CD4-positive, CD25-positive, alpha-beta regulatory T cell (primary cell): ENCODE data around the gene TRAPPC1. TPM values are rescaled to one million over a fixed set of nuclear protein-coding genes. Genes with fewer than 3 reads are reported as not detected.

Source experiments
- ATAC-seq, 2 donors: fragments of 150-1000 bp; cut with Tn5 transposase; one replicate each; pipeline ENCODE4 v1.10.0; 2021; ENCODE audit warnings: low read depth in 2 of 2, moderate number of reproducible peaks in 2 of 2, moderate library complexity in 1 of 2
- DNase-seq, 3 donors: peaks; one replicate each; pipeline versions ENCODE4 v3.0.0 to v3.0.0-alpha.2; 2012 to 2022; ENCODE audit warnings: mixed read lengths in 1 of 3
- H3K27ac ChIP-seq: one replicate; pipeline ENCODE4 v1.7.0; 2013; ENCODE audit warnings: mild to moderate bottlenecking, low read length; ENCODE audit not compliant: insufficient read depth, poor library complexity, severe bottlenecking
- H3K27me3 ChIP-seq: one replicate; pipeline ENCODE4 v1.7.0; 2013; ENCODE audit warnings: low read length; ENCODE audit not compliant: control insufficient read depth, insufficient read depth
- H3K36me3 ChIP-seq: one replicate; pipeline ENCODE4 v1.7.0; 2013; ENCODE audit warnings: mild to moderate bottlenecking, low read length, moderate library complexity; ENCODE audit not compliant: control insufficient read depth, insufficient read depth
- H3K4me1 ChIP-seq: 2 replicates; pipeline ENCODE4 v1.7.0; 2013; ENCODE audit warnings: mild to moderate bottlenecking, low read length; ENCODE audit not compliant: insufficient read depth, control insufficient read depth, poor library complexity, severe bottlenecking
- H3K4me3 ChIP-seq: one replicate; pipeline ENCODE4 v1.7.0; 2013; ENCODE audit warnings: low read depth, mild to moderate bottlenecking, low read length, moderate library complexity
- H3K9me3 ChIP-seq, 2 experiments: 1 replicate in 1 of 2; 2 replicates in 1 of 2; pipeline ENCODE4 v1.7.0; 2013; ENCODE audit warnings: low read length in 2 of 2, mild to moderate bottlenecking in 1 of 2, moderate library complexity in 1 of 2; ENCODE audit not compliant: control insufficient read depth in 2 of 2
- H3K27ac Mint-ChIP-seq, 3 donors: one replicate each; pipeline ENCODE4 v1.8.0; 2020 to 2022; ENCODE audit warnings: mild to moderate bottlenecking in 3 of 3, mixed read lengths in 3 of 3, moderate library complexity in 2 of 3
- H3K27me3 Mint-ChIP-seq: one replicate; pipeline ENCODE4 v1.8.0; 2022; ENCODE audit warnings: mild to moderate bottlenecking, mixed read lengths
- H3K36me3 Mint-ChIP-seq: one replicate; pipeline ENCODE4 v1.8.0; 2020; ENCODE audit warnings: mixed read lengths
- H3K4me1 Mint-ChIP-seq, 4 donors: one replicate each; pipeline ENCODE4 v1.8.0; 2020 to 2022; ENCODE audit warnings: mixed read lengths in 4 of 4, mild to moderate bottlenecking in 1 of 4
- H3K4me3 Mint-ChIP-seq, 4 donors: one replicate each; pipeline ENCODE4 v1.8.0; 2020 to 2022; ENCODE audit warnings: mild to moderate bottlenecking in 4 of 4, mixed read lengths in 4 of 4, moderate library complexity in 3 of 4
- H3K9me3 Mint-ChIP-seq, 7 donors: one replicate each; pipeline ENCODE4 v1.8.0; 2020 to 2022; ENCODE audit warnings: mixed read lengths in 7 of 7, mild to moderate bottlenecking in 3 of 7, moderate library complexity in 2 of 7
- polyA plus RNA-seq, 4 donors: library from polyadenylated mRNA; unstranded; fragments of 300-500 nt; fragmentation: Illumina TruSeq; gene quantifications; one replicate each; pipeline ENCODE4 v1.2.3, GENCODE V29; 2021
- total RNA-seq: library from RNA; stranded (reverse); gene quantifications from one replicate; pipeline ENCODE4 v1.2.3, GENCODE V29; 2022

Gene TRAPPC1, protein sequence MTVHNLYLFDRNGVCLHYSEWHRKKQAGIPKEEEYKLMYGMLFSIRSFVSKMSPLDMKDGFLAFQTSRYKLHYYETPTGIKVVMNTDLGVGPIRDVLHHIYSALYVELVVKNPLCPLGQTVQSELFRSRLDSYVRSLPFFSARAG
- total RNA-seq = 114 TPM
- polyA plus RNA-seq = 100 to 1,000 TPM; 218 to 297 (median 243) TPM

DNA sequence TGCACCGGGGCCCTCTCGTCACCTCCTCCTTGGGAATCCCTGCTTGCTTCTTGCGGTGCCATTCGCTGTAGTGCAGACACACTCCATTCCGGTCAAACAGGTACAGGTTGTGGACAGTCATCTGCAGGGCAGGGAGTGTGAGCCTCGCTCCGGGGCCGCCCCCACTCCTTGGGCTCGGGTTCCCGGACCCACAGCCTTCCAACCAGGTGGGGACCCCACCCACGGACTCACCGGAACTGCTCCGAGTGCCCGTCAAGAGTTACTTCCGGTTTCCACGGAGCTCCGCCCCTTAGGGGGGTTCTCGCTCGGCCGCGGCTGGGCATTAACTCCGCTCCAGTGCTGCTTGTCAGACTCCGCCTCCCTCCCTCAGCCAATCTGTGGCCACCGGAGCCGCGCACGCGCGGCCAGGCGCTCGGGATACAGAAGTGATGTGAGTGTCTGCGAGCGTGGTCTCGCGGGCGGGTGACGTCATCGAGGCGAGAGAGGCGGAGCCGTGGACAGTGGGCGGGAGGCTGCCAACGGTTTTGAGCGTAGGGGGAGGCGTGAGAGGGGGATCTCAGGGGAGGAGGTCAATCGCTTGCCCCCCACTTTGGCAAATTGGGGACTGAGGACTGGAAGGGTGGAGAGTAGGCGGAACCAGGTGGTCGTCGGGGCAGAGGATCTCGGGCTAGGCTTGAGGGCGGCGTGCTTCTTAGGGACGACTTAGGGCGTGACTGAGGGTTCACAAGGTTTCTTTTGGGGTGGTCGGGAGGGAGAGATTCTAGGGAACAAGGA, at the start of gene TRAPPC1, which contains the start of gene CNTROB:
Gene TRAPPC1 (minus strand): TSS at position 238 of the 774 bp plus-strand sequence. CDS start 117 bp downstream, at position 121.
Gene CNTROB (plus strand): TSS at position 498 of the 774 bp plus-strand sequence. CDS start 874 bp downstream, outside the sequence.
- ATAC-seq (peak; percentile 97), DNase-seq (peak; percentile 99 to 100 (median 100))
- H3K27me3 ChIP-seq = no peaks in the 10 kb centered on the region
- Mint-ChIP-seq H3K27me3 (no peaks in the 10 kb centered on the region), H3K27ac (peak within 1 kb of the TSS; percentile 97 to 98 (median 98)), H3K4me1 (peaks cover 0 to 69% (median 43%) of the 10 kb centered on the region in 4 donors), H3K4me3 (peak within 1 kb of the TSS; percentile 95 to 99 (median 98)), H3K9me3 (no peaks in the 10 kb centered on the region), H3K36me3 (peaks cover 26% of the 10 kb centered on the region)
- no peaks in the 10 kb centered on the region for H3K9me3 ChIP-seq
- peaks cover 12% of the 10 kb centered on the region for H3K36me3 ChIP-seq
- peak within 1 kb of the TSS; percentile 94 for H3K4me3 ChIP-seq
- peaks cover 46% of the 10 kb centered on the region for H3K4me1 ChIP-seq
- peak within 1 kb of the TSS; percentile 89 for H3K27ac ChIP-seq

DNA sequence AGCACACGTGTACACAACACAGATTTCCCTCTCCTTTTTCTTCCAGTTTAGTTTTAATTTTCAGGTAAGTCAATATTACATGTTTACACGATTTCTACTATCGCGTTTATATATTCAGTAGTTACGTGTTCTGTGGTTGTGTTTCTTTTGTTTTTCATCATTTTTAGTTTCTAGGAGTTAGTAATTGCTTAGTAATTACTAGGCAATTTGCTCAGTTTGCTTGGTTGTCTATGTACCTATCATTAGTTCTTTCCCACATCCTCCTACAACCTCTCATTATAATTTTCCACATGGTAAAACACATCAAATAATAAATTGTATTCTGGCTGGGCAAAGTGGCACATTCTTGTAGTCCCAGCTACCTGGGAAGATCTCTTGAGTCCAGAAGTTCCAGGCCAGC, 46.1 kb upstream of the TRAPPC1 start:
- Histone ChIP-seq H3K36me3 (no peaks in the 10 kb centered on the region), H3K9me3 (peaks cover 13 to 21% of the 10 kb centered on the region in 2 experiments), H3K27ac (no peak overlapping the region), H3K4me1 (no peaks in the 10 kb centered on the region), H3K4me3 (no peak overlapping the region), H3K27me3 (no peaks in the 10 kb centered on the region)
- Mint-ChIP-seq H3K27ac (no peak overlapping the region), H3K36me3 (no peaks in the 10 kb centered on the region), H3K9me3 (peaks cover 0 to 20% (median 11%) of the 10 kb centered on the region in 7 donors), H3K27me3 (peaks cover 32% of the 10 kb centered on the region), H3K4me1 (no peaks in the 10 kb centered on the region), H3K4me3 (no peak overlapping the region)
- DNase-seq = no peak
- no peak for ATAC-seq

- H3K9me3 ChIP-seq = peaks cover 13 to 21% of the 10 kb centered on the region in 2 experiments
- Mint-ChIP-seq H3K27ac (no peak overlapping the region), H3K36me3 (no peaks in the 10 kb centered on the region), H3K4me1 (no peaks in the 10 kb centered on the region), H3K4me3 (no peak overlapping the region), H3K27me3 (peaks cover 32% of the 10 kb centered on the region), H3K9me3 (peaks cover 0 to 20% (median 11%) of the 10 kb centered on the region in 7 donors)
- ATAC-seq (no peak), DNase-seq (no peak)
- no peaks in the 10 kb centered on the region for H3K4me1 ChIP-seq
- no peaks in the 10 kb centered on the region for H3K27me3 ChIP-seq
- H3K27ac ChIP-seq = no peak overlapping the region
- H3K4me3 ChIP-seq = no peak overlapping the region
- H3K36me3 ChIP-seq = no peaks in the 10 kb centered on the region
Measured at GRCh38 chr17:7977039-7977438, 45.3 kb upstream of the TRAPPC1 start.

DNA sequence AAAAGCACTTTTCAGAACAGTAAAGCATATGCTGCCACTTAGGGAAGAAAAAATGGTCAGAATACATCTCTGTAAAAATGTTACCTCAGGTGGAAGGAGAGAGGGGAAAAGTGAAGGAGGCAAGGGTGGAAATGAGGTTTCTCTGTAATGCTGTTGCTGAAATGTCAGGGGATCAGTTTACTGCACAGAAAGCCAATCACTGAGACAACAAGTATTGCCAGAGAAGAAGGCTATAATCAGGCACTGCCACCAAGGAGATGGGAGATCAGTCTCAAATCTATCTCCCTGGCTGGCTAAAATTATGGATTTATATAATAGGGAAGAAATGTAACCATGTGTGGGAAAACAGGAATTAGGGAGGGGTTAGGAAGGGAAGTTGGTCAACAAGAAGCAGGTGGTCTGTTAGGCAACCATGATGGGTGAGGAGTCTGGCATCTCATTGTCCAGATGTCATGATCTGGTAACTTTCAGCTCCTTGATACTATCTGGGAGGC, 42.9 kb upstream of the TRAPPC1 start:
- H3K27ac ChIP-seq = no peak overlapping the region
- H3K27me3 ChIP-seq = no peaks in the 10 kb centered on the region
- no peaks in the 10 kb centered on the region for H3K4me1 ChIP-seq
- Mint-ChIP-seq H3K27ac (no peak overlapping the region), H3K36me3 (no peaks in the 10 kb centered on the region), H3K4me3 (peak overlapping the region in 1 of 4 donors; percentile 52), H3K4me1 (peaks cover 0 to 1% (median 0%) of the 10 kb centered on the region in 4 donors), H3K27me3 (peaks cover 19% of the 10 kb centered on the region), H3K9me3 (peaks cover 0 to 20% (median 11%) of the 10 kb centered on the region in 7 donors)
- peaks cover 13 to 21% of the 10 kb centered on the region in 2 experiments for H3K9me3 ChIP-seq
- H3K4me3 ChIP-seq = no peak overlapping the region
- no peaks in the 10 kb centered on the region for H3K36me3 ChIP-seq
- DNase-seq = no peak
- ATAC-seq = no peak

GRCh38 chr17:7972131-7972785, 40.5 kb upstream of the TRAPPC1 start:
- H3K9me3 Mint-ChIP-seq = peaks cover 0 to 18% (median 11%) of the 10 kb centered on the region in 7 donors
- H3K36me3 Mint-ChIP-seq = no peaks in the 10 kb centered on the region
- DNase-seq (no peak), ATAC-seq (no peak)
- Histone ChIP-seq H3K4me1 (no peaks in the 10 kb centered on the region), H3K27me3 (no peaks in the 10 kb centered on the region), H3K36me3 (no peaks in the 10 kb centered on the region), H3K4me3 (no peak overlapping the region), H3K27ac (no peak overlapping the region), H3K9me3 (peaks cover 13 to 21% of the 10 kb centered on the region in 2 experiments)
- H3K27ac Mint-ChIP-seq = no peak overlapping the region
- H3K4me1 Mint-ChIP-seq = peaks cover 0 to 1% (median 0%) of the 10 kb centered on the region in 4 donors
- H3K27me3 Mint-ChIP-seq = peaks cover 16% of the 10 kb centered on the region
- H3K4me3 Mint-ChIP-seq = no peak overlapping the region

GRCh38 chr17:7971651-7972050, 39.9 kb upstream of the TRAPPC1 start:
- Histone ChIP-seq H3K27ac (no peak overlapping the region), H3K4me1 (no peaks in the 10 kb centered on the region), H3K4me3 (no peak overlapping the region), H3K36me3 (no peaks in the 10 kb centered on the region), H3K9me3 (peaks cover 13 to 21% of the 10 kb centered on the region in 2 experiments), H3K27me3 (no peaks in the 10 kb centered on the region)
- Mint-ChIP-seq H3K27ac (peak overlapping the region in 1 of 3 donors; percentile 3), H3K4me1 (peaks cover 0 to 1% (median 0%) of the 10 kb centered on the region in 4 donors), H3K9me3 (peaks cover 0 to 17% (median 6%) of the 10 kb centered on the region in 7 donors), H3K27me3 (peaks cover 16% of the 10 kb centered on the region), H3K4me3 (no peak overlapping the region), H3K36me3 (no peaks in the 10 kb centered on the region)
- DNase-seq (no peak), ATAC-seq (no peak)

GRCh38 chr17:7969433-7969832, 37.7 kb upstream of the TRAPPC1 start:
- ATAC-seq = no peak
- no peaks in the 10 kb centered on the region for H3K27me3 ChIP-seq
- no peaks in the 10 kb centered on the region for H3K36me3 ChIP-seq
- peaks cover 0 to 1% (median 0%) of the 10 kb centered on the region in 4 donors for H3K4me1 Mint-ChIP-seq
- no peak overlapping the region for H3K27ac Mint-ChIP-seq
- DNase-seq = no peak
- peaks cover 9% of the 10 kb centered on the region for H3K27me3 Mint-ChIP-seq
- H3K4me3 ChIP-seq = no peak overlapping the region
- H3K36me3 Mint-ChIP-seq = no peaks in the 10 kb centered on the region
- no peak overlapping the region for H3K27ac ChIP-seq
- H3K9me3 ChIP-seq = peaks cover 3 to 6% of the 10 kb centered on the region in 2 experiments
- peaks cover 0 to 4% (median 3%) of the 10 kb centered on the region in 7 donors for H3K9me3 Mint-ChIP-seq
- H3K4me1 ChIP-seq = no peaks in the 10 kb centered on the region
- no peak overlapping the region for H3K4me3 Mint-ChIP-seq
